ENCODE measurements around the gene HDAC4. TPM values are rescaled to one million over a fixed set of nuclear protein-coding genes. Genes with fewer than 3 reads are reported as not detected.

The HDAC4 gene
- total and polyA plus RNA-seq, 9 of the 15 experiments (the other 6 are each of a cell fraction or from before 2014, with no cell fraction given), result 0.11 to 20.2 (median 4.0) TPM

- no peak for ATAC-seq
- peaks cover 22% of the 10 kb centered on the region; the same call in 2 of the 3 replicates for H3K36me3 ChIP-seq (ENCODE audit: control insufficient read depth, insufficient read depth, low read length)
- H3K4me2 ChIP-seq (ENCODE audit: insufficient read depth, low read length), result no peak overlapping the region
- H3K4me1 ChIP-seq (replicated peaks in 1 of 2; ENCODE audit: control insufficient read depth in 2 of 2, insufficient read depth in 2 of 2, low read length in 2 of 2), result 0 out of 5 replicates have a peak, but pooled peaks cover 0 to 3% of the 10 kb centered on the region in 2 experiments
- no peak overlapping the region for H3K4me3 ChIP-seq
- BruUV-seq (replicated peaks), result no TSS peak
- no peak overlapping the region for H3K27ac ChIP-seq (ENCODE audit: extremely low read depth, low read depth, low read length)
- no peaks in the 10 kb centered on the region for H4K20me1 ChIP-seq (replicated peaks; ENCODE audit: control insufficient read depth, insufficient read depth, low read length)
- DNase-seq (ENCODE audit: extremely low read depth in 1 of 4, low spot score in 3 of 4), result no peak
- in situ Hi-C loops (cut with MboI) (no loop called here), intact Hi-C loops (cut with micrococcal nuclease) (no loop called here)
- TF ChIP-seq ZNF316 (IDR thresholded peaks at IDR 0.05), result no peak
- TF ChIP-seq MTA3 (IDR thresholded peaks at IDR 0.05; ENCODE audit: borderline replicate concordance), result no peak
- no peak for TF ChIP-seq HMGN3 (IDR thresholded peaks at IDR 0.05; ENCODE audit: borderline replicate concordance, extremely low read depth, insufficient read length, low read depth, low read length)
- TF ChIP-seq MCM3 (IDR thresholded peaks at IDR 0.05), result no peak
- no peak for TF ChIP-seq NFE2L1 (tag; IDR thresholded peaks at IDR 0.05; ENCODE audit: borderline replicate concordance, low read depth)
- no peak for TF ChIP-seq ZNF217 (CRISPR knock-in tag; IDR thresholded peaks at IDR 0.05)
- TF ChIP-seq CBX5 (IDR thresholded peaks at IDR 0.05; ENCODE audit: borderline replicate concordance, low read depth), result no peak
- H3K79me2 ChIP-seq (ENCODE audit: control insufficient read depth, insufficient read depth, low read length), result no peaks in the 10 kb centered on the region
- WGBS (ENCODE audit: insufficient coverage, low coverage, missing lambda C conversion rate), result 82% methylated on average over 9 of the region's 16 CpGs
- no peak for FAIRE-seq
- POLR2A ChIA-PET, result no interaction called here
- H2AFZ ChIP-seq (ENCODE audit: low read depth, low read length), result no peak overlapping the region
- H3K9me1 ChIP-seq (ENCODE audit: control insufficient read depth, insufficient read depth, low read length), result no peaks in the 10 kb centered on the region
- peaks cover 3% of the 10 kb centered on the region; the same call in 1 of the 2 replicates for H3K9me3 ChIP-seq (replicated peaks; ENCODE audit: control insufficient read depth, insufficient read depth, low read depth, low read length)
- H3K27me3 ChIP-seq (ENCODE audit: control insufficient read depth in 2 of 2, insufficient read depth in 2 of 2, low read length in 2 of 2), result no peaks in the 10 kb centered on the region
- CTCF ChIA-PET (ENCODE audit: low intra/inter-chr PET ratio), result no interaction called here
- H3K9ac ChIP-seq (ENCODE audit: insufficient read depth in 1 of 2, low read depth in 2 of 2, low read length in 2 of 2), result no peak overlapping the region
Observed at GRCh38 chr2:239121600-239122012, 279.2 kb downstream of the HDAC4 start.

GRCh38 chr2:239120664-239121063, 280.2 kb downstream of the HDAC4 start:
- Histone ChIP-seq H3K36me3 (ENCODE audit: control insufficient read depth, insufficient read depth, low read length) (peaks cover 14% of the 10 kb centered on the region; the same call in 2 of the 3 replicates), H3K4me2 (ENCODE audit: insufficient read depth, low read length) (no peak overlapping the region), H3K9me3 (replicated peaks; ENCODE audit: control insufficient read depth, insufficient read depth, low read depth, low read length) (peaks cover 3% of the 10 kb centered on the region; the same call in 1 of the 2 replicates), H3K4me1 (replicated peaks in 1 of 2; ENCODE audit: control insufficient read depth in 2 of 2, insufficient read depth in 2 of 2, low read length in 2 of 2) (0 out of 5 replicates have a peak, but pooled peaks cover 0 to 3% of the 10 kb centered on the region in 2 experiments), H2AFZ (ENCODE audit: low read depth, low read length) (no peak overlapping the region), H3K9ac (ENCODE audit: insufficient read depth in 1 of 2, low read depth in 2 of 2, low read length in 2 of 2) (no peak overlapping the region), H3K9me1 (ENCODE audit: control insufficient read depth, insufficient read depth, low read length) (no peaks in the 10 kb centered on the region), H3K79me2 (ENCODE audit: control insufficient read depth, insufficient read depth, low read length) (no peaks in the 10 kb centered on the region), H3K27ac (ENCODE audit: extremely low read depth, low read depth, low read length) (no peak overlapping the region), H3K4me3 (no peak overlapping the region), H3K27me3 (ENCODE audit: control insufficient read depth in 2 of 2, insufficient read depth in 2 of 2, low read length in 2 of 2) (no peaks in the 10 kb centered on the region), H4K20me1 (replicated peaks; ENCODE audit: control insufficient read depth, insufficient read depth, low read length) (no peaks in the 10 kb centered on the region)
- FAIRE-seq (no peak), DNase-seq (ENCODE audit: extremely low read depth in 1 of 4, low spot score in 3 of 4) (peak in 2 of 4 experiments; percentile 9 to 11), ATAC-seq (peak; percentile 40; the same call in 1 of the 3 replicates)
- BruUV-seq (replicated peaks), result no TSS peak
- WGBS (ENCODE audit: insufficient coverage, low coverage, missing lambda C conversion rate), result no CpG with 5 or more reads among the region's 4 CpGs
- intact Hi-C loops (cut with micrococcal nuclease), result no loop called here
- in situ Hi-C loops (cut with MboI), result no loop called here
- POLR2A ChIA-PET, result no interaction called here
- CTCF ChIA-PET (ENCODE audit: low intra/inter-chr PET ratio), result no interaction called here
- TF ChIP-seq DDX20 (tag; IDR thresholded peaks at IDR 0.05; ENCODE audit: low read depth) (no peak), ZSCAN29 (IDR thresholded peaks at IDR 0.05) (no peak), PHF8 (IDR thresholded peaks at IDR 0.05; ENCODE audit: borderline replicate concordance, low read length) (no peak), ETV5 (CRISPR knock-in tag; IDR thresholded peaks at IDR 0.05; ENCODE audit: low read depth) (no peak), CBX5 (IDR thresholded peaks at IDR 0.05; ENCODE audit: borderline replicate concordance, low read depth) (no peak), ETS2 (tag; IDR thresholded peaks at IDR 0.05; ENCODE audit: borderline replicate concordance, poor library complexity, severe bottlenecking) (no peak), LEF1 (IDR thresholded peaks at IDR 0.05) (no peak), ZNF143 (CRISPR knock-in tag; IDR thresholded peaks at IDR 0.05) (no peak), CEBPB (tag; IDR thresholded peaks at IDR 0.05) (no peak), THRAP3 (IDR thresholded peaks at IDR 0.05; ENCODE audit: borderline replicate concordance) (no peak)
